ENCODE data around the gene SEMA4G. TPM values are rescaled to one million over a fixed set of nuclear protein-coding genes. Genes with fewer than 3 reads are reported as not detected.

SEMA4G gene
- total and polyA plus RNA-seq, 2 experiments from 2014 or later: 5.3 to 8.5 TPM

DNA sequence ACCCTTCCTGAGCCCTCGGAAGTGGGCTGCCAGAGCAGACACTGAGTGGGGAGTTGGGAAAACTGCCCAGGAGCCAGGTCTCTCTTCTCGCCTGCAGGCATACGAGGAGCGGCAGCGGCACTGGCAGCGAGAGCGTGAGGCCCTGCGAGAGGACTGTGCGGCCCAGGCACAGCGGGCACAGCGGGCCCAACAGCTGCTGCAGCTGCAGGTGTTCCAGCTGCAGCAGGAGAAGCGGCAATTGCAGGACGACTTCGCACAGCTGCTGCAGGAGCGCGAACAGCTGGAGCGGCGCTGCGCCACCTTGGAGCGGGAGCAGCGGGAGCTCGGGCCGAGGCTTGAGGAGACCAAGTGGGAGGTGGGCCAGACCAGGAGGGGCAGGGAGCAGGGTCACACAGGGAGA is 36.1 kb downstream of the SEMA4G start:
- Histone ChIP-seq H3K27ac (ENCODE audit: low read depth) (no peak overlapping the region), H3K36me3 (ENCODE audit: insufficient read depth) (no peaks in the 10 kb centered on the region; the same call in 1 of the 2 replicates), H3F3A (replicated peaks; ENCODE audit: low read depth) (0 out of 2 replicates have a peak, but pooled peaks cover 3% of the 10 kb centered on the region), H3K4me3 (no peak overlapping the region), H3K79me2 (replicated peaks; ENCODE audit: insufficient read depth) (peaks cover 16% of the 10 kb centered on the region), H2AFZ (no peak overlapping the region), H4K20me1 (replicated peaks; ENCODE audit: insufficient read depth) (0 out of 2 replicates have a peak, but pooled peaks cover 7% of the 10 kb centered on the region), H3K4me2 (no peak overlapping the region), H3K27me3 (ENCODE audit: insufficient read depth) (no peaks in the 10 kb centered on the region), H3K9me2 (ENCODE audit: insufficient read depth) (no peaks in the 10 kb centered on the region), H3K4me1 (ENCODE audit: insufficient read depth) (peaks cover 11% of the 10 kb centered on the region)
- Mint-ChIP-seq H3K36me3 (ENCODE audit: low read depth) (peaks cover 38% of the 10 kb centered on the region), H3K4me3 (no peak overlapping the region), H3K9me3 (no peaks in the 10 kb centered on the region; the same call in 2 of the 3 replicates), H3K27me3 (ENCODE audit: insufficient read depth, low read depth, poor library complexity) (peaks cover 12% of the 10 kb centered on the region), H3K4me1 (peaks cover 17% of the 10 kb centered on the region), H3K27ac (no peak overlapping the region)
- ATAC-seq: no peak
- TF ChIP-seq, protein P1, sequence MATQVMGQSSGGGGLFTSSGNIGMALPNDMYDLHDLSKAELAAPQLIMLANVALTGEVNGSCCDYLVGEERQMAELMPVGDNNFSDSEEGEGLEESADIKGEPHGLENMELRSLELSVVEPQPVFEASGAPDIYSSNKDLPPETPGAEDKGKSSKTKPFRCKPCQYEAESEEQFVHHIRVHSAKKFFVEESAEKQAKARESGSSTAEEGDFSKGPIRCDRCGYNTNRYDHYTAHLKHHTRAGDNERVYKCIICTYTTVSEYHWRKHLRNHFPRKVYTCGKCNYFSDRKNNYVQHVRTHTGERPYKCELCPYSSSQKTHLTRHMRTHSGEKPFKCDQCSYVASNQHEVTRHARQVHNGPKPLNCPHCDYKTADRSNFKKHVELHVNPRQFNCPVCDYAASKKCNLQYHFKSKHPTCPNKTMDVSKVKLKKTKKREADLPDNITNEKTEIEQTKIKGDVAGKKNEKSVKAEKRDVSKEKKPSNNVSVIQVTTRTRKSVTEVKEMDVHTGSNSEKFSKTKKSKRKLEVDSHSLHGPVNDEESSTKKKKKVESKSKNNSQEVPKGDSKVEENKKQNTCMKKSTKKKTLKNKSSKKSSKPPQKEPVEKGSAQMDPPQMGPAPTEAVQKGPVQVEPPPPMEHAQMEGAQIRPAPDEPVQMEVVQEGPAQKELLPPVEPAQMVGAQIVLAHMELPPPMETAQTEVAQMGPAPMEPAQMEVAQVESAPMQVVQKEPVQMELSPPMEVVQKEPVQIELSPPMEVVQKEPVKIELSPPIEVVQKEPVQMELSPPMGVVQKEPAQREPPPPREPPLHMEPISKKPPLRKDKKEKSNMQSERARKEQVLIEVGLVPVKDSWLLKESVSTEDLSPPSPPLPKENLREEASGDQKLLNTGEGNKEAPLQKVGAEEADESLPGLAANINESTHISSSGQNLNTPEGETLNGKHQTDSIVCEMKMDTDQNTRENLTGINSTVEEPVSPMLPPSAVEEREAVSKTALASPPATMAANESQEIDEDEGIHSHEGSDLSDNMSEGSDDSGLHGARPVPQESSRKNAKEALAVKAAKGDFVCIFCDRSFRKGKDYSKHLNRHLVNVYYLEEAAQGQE (IDR thresholded peaks at IDR 0.05; ENCODE audit: unreplicated experiment): no peak
- no peak for TF ChIP-seq POLR2AphosphoS5 (IDR thresholded peaks at IDR 0.05; ENCODE audit: low read depth)
- TF ChIP-seq, protein P2, sequence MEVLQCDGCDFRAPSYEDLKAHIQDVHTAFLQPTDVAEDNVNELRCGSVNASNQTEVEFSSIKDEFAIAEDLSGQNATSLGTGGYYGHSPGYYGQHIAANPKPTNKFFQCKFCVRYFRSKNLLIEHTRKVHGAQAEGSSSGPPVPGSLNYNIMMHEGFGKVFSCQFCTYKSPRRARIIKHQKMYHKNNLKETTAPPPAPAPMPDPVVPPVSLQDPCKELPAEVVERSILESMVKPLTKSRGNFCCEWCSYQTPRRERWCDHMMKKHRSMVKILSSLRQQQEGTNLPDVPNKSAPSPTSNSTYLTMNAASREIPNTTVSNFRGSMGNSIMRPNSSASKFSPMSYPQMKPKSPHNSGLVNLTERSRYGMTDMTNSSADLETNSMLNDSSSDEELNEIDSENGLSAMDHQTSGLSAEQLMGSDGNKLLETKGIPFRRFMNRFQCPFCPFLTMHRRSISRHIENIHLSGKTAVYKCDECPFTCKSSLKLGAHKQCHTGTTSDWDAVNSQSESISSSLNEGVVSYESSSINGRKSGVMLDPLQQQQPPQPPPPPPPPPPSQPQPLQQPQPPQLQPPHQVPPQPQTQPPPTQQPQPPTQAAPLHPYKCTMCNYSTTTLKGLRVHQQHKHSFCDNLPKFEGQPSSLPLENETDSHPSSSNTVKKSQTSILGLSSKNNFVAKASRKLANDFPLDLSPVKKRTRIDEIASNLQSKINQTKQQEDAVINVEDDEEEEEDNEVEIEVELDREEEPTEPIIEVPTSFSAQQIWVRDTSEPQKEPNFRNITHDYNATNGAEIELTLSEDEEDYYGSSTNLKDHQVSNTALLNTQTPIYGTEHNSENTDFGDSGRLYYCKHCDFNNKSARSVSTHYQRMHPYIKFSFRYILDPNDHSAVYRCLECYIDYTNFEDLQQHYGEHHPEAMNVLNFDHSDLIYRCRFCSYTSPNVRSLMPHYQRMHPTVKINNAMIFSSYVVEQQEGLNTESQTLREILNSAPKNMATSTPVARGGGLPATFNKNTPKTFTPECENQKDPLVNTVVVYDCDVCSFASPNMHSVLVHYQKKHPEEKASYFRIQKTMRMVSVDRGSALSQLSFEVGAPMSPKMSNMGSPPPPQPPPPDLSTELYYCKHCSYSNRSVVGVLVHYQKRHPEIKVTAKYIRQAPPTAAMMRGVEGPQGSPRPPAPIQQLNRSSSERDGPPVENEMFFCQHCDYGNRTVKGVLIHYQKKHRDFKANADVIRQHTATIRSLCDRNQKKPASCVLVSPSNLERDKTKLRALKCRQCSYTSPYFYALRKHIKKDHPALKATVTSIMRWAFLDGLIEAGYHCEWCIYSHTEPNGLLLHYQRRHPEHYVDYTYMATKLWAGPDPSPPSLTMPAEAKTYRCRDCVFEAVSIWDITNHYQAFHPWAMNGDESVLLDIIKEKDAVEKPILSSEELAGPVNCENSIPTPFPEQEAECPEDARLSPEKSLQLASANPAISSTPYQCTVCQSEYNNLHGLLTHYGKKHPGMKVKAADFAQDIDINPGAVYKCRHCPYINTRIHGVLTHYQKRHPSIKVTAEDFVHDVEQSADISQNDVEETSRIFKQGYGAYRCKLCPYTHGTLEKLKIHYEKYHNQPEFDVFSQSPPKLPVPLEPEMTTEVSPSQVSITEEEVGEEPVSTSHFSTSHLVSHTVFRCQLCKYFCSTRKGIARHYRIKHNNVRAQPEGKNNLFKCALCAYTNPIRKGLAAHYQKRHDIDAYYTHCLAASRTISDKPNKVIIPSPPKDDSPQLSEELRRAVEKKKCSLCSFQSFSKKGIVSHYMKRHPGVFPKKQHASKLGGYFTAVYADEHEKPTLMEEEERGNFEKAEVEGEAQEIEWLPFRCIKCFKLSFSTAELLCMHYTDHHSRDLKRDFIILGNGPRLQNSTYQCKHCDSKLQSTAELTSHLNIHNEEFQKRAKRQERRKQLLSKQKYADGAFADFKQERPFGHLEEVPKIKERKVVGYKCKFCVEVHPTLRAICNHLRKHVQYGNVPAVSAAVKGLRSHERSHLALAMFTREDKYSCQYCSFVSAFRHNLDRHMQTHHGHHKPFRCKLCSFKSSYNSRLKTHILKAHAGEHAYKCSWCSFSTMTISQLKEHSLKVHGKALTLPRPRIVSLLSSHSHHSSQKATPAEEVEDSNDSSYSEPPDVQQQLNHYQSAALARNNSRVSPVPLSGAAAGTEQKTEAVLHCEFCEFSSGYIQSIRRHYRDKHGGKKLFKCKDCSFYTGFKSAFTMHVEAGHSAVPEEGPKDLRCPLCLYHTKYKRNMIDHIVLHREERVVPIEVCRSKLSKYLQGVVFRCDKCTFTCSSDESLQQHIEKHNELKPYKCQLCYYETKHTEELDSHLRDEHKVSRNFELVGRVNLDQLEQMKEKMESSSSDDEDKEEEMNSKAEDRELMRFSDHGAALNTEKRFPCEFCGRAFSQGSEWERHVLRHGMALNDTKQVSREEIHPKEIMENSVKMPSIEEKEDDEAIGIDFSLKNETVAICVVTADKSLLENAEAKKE (CRISPR knock-in tag; IDR thresholded peaks at IDR 0.05): no peak
- TF ChIP-seq, protein P3, sequence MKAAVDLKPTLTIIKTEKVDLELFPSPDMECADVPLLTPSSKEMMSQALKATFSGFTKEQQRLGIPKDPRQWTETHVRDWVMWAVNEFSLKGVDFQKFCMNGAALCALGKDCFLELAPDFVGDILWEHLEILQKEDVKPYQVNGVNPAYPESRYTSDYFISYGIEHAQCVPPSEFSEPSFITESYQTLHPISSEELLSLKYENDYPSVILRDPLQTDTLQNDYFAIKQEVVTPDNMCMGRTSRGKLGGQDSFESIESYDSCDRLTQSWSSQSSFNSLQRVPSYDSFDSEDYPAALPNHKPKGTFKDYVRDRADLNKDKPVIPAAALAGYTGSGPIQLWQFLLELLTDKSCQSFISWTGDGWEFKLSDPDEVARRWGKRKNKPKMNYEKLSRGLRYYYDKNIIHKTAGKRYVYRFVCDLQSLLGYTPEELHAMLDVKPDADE (IDR thresholded peaks at IDR 0.05): no peak
- no peak for TF ChIP-seq ZNF331 (CRISPR knock-in tag; IDR thresholded peaks at IDR 0.05; ENCODE audit: low read depth)
- TF ChIP-seq CREB1 (CRISPR knock-in tag; IDR thresholded peaks at IDR 0.05; ENCODE audit: low read depth): no peak
- TF ChIP-seq, protein P4, sequence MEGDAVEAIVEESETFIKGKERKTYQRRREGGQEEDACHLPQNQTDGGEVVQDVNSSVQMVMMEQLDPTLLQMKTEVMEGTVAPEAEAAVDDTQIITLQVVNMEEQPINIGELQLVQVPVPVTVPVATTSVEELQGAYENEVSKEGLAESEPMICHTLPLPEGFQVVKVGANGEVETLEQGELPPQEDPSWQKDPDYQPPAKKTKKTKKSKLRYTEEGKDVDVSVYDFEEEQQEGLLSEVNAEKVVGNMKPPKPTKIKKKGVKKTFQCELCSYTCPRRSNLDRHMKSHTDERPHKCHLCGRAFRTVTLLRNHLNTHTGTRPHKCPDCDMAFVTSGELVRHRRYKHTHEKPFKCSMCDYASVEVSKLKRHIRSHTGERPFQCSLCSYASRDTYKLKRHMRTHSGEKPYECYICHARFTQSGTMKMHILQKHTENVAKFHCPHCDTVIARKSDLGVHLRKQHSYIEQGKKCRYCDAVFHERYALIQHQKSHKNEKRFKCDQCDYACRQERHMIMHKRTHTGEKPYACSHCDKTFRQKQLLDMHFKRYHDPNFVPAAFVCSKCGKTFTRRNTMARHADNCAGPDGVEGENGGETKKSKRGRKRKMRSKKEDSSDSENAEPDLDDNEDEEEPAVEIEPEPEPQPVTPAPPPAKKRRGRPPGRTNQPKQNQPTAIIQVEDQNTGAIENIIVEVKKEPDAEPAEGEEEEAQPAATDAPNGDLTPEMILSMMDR (conservative IDR thresholded peaks at IDR 0.05; ENCODE audit: low read depth in 2 of 2): no peak
- TF ChIP-seq JUNB (IDR thresholded peaks at IDR 0.05; ENCODE audit: unreplicated experiment): no peak
- no peak for TF ChIP-seq NANOG (IDR thresholded peaks at IDR 0.05; ENCODE audit: borderline replicate concordance)
- TF ChIP-seq ZNF114 (CRISPR knock-in tag; IDR thresholded peaks at IDR 0.05): no peak
- TF ChIP-seq STAT1 (IDR thresholded peaks at IDR 0.05; ENCODE audit: unreplicated experiment): no peak
- TF ChIP-seq EZH2 (IDR thresholded peaks at IDR 0.05; ENCODE audit: low read depth, unreplicated experiment): no peak
- TF ChIP-seq EZH2phosphoT487 (IDR thresholded peaks at IDR 0.05; ENCODE audit: unreplicated experiment): no peak
- DNase-seq (ENCODE audit: low spot score): no peak
